DOHH2 (cell line): Measurements from ENCODE around the gene SREK1IP1.
"Not testable (repeated sequence)": the region's sequence is repeated elsewhere in the genome, so short reads cannot be mapped to it uniquely, and the experiment has no call there.

Experiments used
- CTCF ChIP-seq: fragments of 200-600 bp; sonication (generic); IDR thresholded peaks from one replicate; pipeline ENCODE4 v1.5.1; 2014; ENCODE audit warnings: antibody characterized with exemption, mild to moderate bottlenecking, low read depth, low read length; ENCODE audit not compliant: poor library complexity, severe bottlenecking
- EZH2phosphoT487 ChIP-seq: fragments of 200-600 bp; sonication (generic); IDR thresholded peaks from 2 replicates; pipeline ENCODE4 v1.6.1; 2017; ENCODE audit warnings: borderline replicate concordance, mild to moderate bottlenecking, antibody characterized with exemption, low read length, moderate library complexity, mixed read lengths

- TF ChIP-seq CTCF, EZH2phosphoT487: not testable (repeated sequence)
Observed at GRCh38 chr5:64696414-64696813, 72.1 kb downstream of the SREK1IP1 start.
